ENCODE results near the gene PRKCSH. TPM values are rescaled to one million over a fixed set of nuclear protein-coding genes. Genes with fewer than 3 reads are reported as not detected.
A peak's percentile ranks its signal among the peaks of the same experiment; 100 is the strongest.
"Not testable (repeated sequence)": the region's sequence is repeated elsewhere in the genome, so short reads cannot be mapped to it uniquely, and the experiment has no call there.

PRKCSH gene
- total RNA-seq, 2 donors from 2014 or later = 454 to 459 TPM

DNA sequence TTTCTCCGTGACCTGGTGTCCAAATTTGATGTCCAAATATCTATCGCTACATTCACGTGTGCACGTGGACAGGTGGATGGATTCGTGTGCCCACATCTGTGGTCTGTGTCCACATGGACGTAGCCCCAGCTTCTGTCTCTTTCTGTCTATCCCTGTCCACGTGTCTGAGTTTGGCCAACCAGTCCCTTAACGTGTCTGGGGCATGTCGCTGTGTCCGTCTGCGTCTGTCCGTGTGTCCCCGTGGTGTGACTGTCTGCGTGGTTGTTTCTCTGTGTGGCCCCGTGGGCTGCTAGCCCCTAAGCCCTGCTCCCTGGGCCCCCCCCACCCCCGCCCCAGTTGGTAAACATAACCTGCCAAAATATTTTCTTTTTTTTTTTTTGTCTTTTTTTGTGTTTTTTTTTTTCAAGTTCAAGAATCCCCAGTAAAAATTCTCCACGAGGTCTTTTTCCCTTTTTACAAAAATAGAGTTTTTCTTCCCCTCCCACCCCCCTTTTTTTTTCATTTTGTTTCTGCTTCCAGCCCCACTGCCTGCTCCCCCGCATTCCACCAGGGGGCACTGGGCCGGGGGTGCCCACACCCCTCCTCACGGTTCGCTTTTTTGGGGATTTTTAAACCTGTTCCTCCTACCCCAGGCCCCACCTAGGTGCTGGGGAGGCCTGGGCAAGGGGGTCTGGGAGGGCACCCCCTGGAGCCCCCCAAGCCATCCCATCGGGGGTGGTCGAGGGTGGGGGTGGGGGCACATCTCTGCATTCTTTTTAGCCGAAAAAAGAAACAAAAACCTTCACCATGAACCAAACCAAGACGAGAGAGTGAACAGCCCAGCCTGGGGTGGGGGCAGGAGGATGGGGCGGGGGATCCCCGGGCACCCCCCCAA is 18.3 kb downstream of the PRKCSH start:
- H3K9me3 ChIP-seq (ENCODE audit: control insufficient read depth, low read length) = no peaks in the 10 kb centered on the region
- H3K27me3 ChIP-seq (ENCODE audit: control insufficient read depth, insufficient read depth, low read length, poor library complexity, severe bottlenecking) = no peaks in the 10 kb centered on the region
- H3K4me3 ChIP-seq (ENCODE audit: low read length) = no peak overlapping the region
- Mint-ChIP-seq H3K27me3 (ENCODE audit: insufficient read depth) (no peaks in the 10 kb centered on the region), H3K4me1 (peaks cover 4% of the 10 kb centered on the region), H3K27ac (no peak overlapping the region), H3K4me3 (no peak overlapping the region), H3K36me3 (ENCODE audit: low read depth) (peaks cover 9% of the 10 kb centered on the region), H3K9me3 (no peaks in the 10 kb centered on the region)
- no peak overlapping the region for H3K9ac ChIP-seq (ENCODE audit: extremely low read depth, low read length, poor library complexity, severe bottlenecking)
- peak; percentile 69 for DNase-seq
- H3K4me1 ChIP-seq (ENCODE audit: control insufficient read depth, insufficient read depth, low read length) = no peaks in the 10 kb centered on the region
- H3K36me3 ChIP-seq (ENCODE audit: control insufficient read depth, insufficient read depth, low read length) = peaks cover 12% of the 10 kb centered on the region
- no peak overlapping the region for H3K27ac ChIP-seq (ENCODE audit: low read depth, low read length)
- 79 to 94% methylated on average over 14 to 23 of the region's 27 CpGs for WGBS, 2 experiments (ENCODE audit: insufficient coverage in 1 of 2, insufficient read length in 1 of 2)
- TF ChIP-seq, protein P1, sequence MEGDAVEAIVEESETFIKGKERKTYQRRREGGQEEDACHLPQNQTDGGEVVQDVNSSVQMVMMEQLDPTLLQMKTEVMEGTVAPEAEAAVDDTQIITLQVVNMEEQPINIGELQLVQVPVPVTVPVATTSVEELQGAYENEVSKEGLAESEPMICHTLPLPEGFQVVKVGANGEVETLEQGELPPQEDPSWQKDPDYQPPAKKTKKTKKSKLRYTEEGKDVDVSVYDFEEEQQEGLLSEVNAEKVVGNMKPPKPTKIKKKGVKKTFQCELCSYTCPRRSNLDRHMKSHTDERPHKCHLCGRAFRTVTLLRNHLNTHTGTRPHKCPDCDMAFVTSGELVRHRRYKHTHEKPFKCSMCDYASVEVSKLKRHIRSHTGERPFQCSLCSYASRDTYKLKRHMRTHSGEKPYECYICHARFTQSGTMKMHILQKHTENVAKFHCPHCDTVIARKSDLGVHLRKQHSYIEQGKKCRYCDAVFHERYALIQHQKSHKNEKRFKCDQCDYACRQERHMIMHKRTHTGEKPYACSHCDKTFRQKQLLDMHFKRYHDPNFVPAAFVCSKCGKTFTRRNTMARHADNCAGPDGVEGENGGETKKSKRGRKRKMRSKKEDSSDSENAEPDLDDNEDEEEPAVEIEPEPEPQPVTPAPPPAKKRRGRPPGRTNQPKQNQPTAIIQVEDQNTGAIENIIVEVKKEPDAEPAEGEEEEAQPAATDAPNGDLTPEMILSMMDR (conservative IDR thresholded peaks at IDR 0.05) = peak; percentile 74

DNA sequence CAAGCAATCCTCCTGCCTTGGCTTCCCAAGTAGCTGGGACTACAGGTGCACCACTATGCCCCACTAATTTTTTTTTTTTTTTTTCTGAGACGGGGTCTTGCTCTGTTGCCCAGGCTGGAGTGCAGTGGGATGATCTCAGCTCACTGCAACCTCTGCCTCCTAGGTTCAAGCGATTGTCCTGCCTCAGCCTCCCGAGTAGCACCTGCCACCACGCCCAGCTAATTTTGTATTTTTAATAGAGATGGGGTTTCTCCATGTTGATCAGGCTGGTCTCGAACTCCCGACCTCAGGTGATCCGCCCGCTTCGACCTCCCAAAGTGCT is 19.8 kb downstream of the PRKCSH start:
- not testable (repeated sequence) for H3K36me3 ChIP-seq (ENCODE audit: control insufficient read depth, insufficient read depth, low read length); H3K27me3 ChIP-seq (ENCODE audit: control insufficient read depth, insufficient read depth, low read length, poor library complexity, severe bottlenecking); H3K4me3 Mint-ChIP-seq

DNA sequence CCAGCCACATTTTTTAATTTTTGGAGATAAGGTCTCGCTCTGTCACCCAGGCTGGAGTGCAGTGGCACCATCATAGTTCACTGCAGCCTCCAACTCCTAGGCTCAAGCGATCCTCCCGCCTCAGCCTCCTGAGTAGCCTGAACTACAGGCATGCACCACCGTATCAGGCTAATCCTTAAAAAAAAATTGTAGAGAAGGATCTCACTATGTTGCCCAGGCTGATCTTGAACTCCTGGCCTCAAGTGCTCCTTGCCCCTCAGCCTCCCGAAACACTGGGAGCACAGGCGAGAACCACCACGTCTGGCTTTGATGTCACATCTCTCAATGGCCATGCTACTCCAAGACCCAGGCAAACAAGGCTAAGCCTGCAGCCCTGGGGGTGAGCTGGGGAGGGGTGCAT is 21.2 kb downstream of the PRKCSH start:
- no peaks in the 10 kb centered on the region for H3K27me3 ChIP-seq (ENCODE audit: control insufficient read depth, insufficient read depth, low read length, poor library complexity, severe bottlenecking)
- Mint-ChIP-seq H3K36me3 (ENCODE audit: low read depth) (no peaks in the 10 kb centered on the region), H3K27ac (no peak overlapping the region), H3K4me1 (peaks cover 4% of the 10 kb centered on the region), H3K27me3 (ENCODE audit: insufficient read depth) (no peaks in the 10 kb centered on the region), H3K9me3 (no peaks in the 10 kb centered on the region), H3K4me3 (no peak overlapping the region)
- no peak overlapping the region for H3K9ac ChIP-seq (ENCODE audit: extremely low read depth, low read length, poor library complexity, severe bottlenecking)
- H3K9me3 ChIP-seq (ENCODE audit: control insufficient read depth, low read length) = no peaks in the 10 kb centered on the region
- H3K36me3 ChIP-seq (ENCODE audit: control insufficient read depth, insufficient read depth, low read length) = no peaks in the 10 kb centered on the region
- H3K27ac ChIP-seq (ENCODE audit: low read depth, low read length) = no peak overlapping the region
- no peak overlapping the region for H3K4me3 ChIP-seq (ENCODE audit: low read length)
- H3K4me1 ChIP-seq (ENCODE audit: control insufficient read depth, insufficient read depth, low read length) = no peaks in the 10 kb centered on the region
- DNase-seq = no peak
- TF ChIP-seq, protein P1 (conservative IDR thresholded peaks at IDR 0.05) = no peak
- 80 to 90% methylated on average over 7 of the region's 7 CpGs for WGBS, 2 experiments (ENCODE audit: insufficient coverage in 1 of 2, insufficient read length in 1 of 2)

More for the DNA sequence above, 19.8 kb downstream of the PRKCSH start:
- H3K36me3 Mint-ChIP-seq (ENCODE audit: low read depth); DNase-seq; H3K9ac ChIP-seq (ENCODE audit: extremely low read depth, low read length, poor library complexity, severe bottlenecking); H3K4me3 ChIP-seq (ENCODE audit: low read length); H3K27ac Mint-ChIP-seq; H3K27ac ChIP-seq (ENCODE audit: low read depth, low read length); H3K4me1 ChIP-seq (ENCODE audit: control insufficient read depth, insufficient read depth, low read length); H3K9me3 ChIP-seq (ENCODE audit: control insufficient read depth, low read length); H3K4me1 Mint-ChIP-seq; H3K9me3 Mint-ChIP-seq; H3K27me3 Mint-ChIP-seq (ENCODE audit: insufficient read depth): not testable (repeated sequence)
- 97 to 100% methylated on average over 7 to 9 of the region's 9 CpGs for WGBS, 2 experiments (ENCODE audit: insufficient coverage in 1 of 2, insufficient read length in 1 of 2)
